WI38 (cell line): ENCODE results near the gene NUP37.
"Not testable (repeated sequence)": the region's sequence is repeated elsewhere in the genome, so short reads cannot be mapped to it uniquely, and the experiment has no call there.

ENCODE experiments used
- H3K4me3 ChIP-seq: 2 replicates; pipeline ENCODE4 v1.5.1; 2011; ENCODE audit warnings: low read depth, mild to moderate bottlenecking, control low read depth, low read length
- CTCF ChIP-seq: IDR thresholded peaks from 2 replicates; pipeline ENCODE4 v1.5.1; 2012; ENCODE audit warnings: low read depth, mild to moderate bottlenecking, control low read depth, low read length

NUP37 gene, protein sequence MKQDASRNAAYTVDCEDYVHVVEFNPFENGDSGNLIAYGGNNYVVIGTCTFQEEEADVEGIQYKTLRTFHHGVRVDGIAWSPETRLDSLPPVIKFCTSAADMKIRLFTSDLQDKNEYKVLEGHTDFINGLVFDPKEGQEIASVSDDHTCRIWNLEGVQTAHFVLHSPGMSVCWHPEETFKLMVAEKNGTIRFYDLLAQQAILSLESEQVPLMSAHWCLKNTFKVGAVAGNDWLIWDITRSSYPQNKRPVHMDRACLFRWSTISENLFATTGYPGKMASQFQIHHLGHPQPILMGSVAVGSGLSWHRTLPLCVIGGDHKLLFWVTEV

DNA sequence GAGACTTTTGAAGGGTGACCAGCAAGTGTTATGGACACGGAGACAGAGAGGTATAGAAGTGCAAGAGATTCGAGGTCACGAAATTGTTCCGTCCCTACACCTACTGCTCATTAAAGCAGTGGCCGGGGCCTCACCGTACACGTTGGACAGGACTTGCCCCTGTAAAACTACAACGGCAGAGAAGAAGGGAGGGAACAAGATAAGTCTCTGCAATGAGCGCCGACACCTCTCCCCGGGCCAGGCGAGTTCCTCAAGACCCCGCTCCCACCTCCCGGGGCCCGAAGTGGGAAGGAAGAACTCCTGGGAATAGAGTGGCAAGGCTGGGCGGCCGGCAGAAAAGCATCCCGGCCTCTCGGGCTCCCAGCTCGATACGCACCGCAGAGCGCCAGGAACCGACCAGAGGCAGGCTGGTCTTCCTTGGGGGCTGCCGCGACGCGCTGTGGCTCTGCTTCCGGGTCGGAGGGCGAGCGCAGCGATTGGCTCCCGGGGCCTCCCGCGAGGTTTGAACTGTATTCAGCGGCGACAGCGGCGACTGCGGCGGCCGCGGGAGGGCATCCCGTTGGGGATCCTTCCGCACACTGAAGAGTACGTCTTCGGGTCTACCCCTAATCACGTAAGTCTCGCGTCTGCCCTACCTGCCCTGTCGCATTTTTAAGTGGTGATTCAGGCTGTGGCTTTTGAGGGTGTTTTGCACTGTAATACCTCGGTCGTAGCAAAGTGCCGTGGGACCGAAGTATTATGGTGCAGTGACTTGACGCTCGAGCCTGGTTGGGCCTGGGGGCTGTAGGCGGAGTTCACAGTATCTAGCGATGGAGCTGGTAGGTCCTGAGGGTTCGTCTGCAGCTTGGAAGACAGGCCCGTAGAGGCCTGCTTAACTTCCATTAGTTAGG lies at the start of gene NUP37, which contains the start of gene PARPBP:
TSS of gene NUP37 (minus strand) at position 441 of the 890 bp plus-strand sequence. CDS start 1,596 bp downstream, outside the sequence.
TSS of gene PARPBP (plus strand) at position 510 of the 890 bp plus-strand sequence. CDS start 3,706 bp downstream, outside the sequence.
- H3K4me3 ChIP-seq = peak within 1 kb of the TSS; percentile 69
- no peak for TF ChIP-seq CTCF

GRCh38 chr12:102167821-102168604 lies 48.1 kb upstream of the NUP37 start:
- no peak for TF ChIP-seq CTCF

GRCh38 chr12:102163383-102163782 lies 43.5 kb upstream of the NUP37 start:
- TF ChIP-seq CTCF = no peak
- no peak overlapping the region for H3K4me3 ChIP-seq

More at GRCh38 chr12:102167821-102168604, 48.1 kb upstream of the NUP37 start:
- no peak overlapping the region for H3K4me3 ChIP-seq

DNA sequence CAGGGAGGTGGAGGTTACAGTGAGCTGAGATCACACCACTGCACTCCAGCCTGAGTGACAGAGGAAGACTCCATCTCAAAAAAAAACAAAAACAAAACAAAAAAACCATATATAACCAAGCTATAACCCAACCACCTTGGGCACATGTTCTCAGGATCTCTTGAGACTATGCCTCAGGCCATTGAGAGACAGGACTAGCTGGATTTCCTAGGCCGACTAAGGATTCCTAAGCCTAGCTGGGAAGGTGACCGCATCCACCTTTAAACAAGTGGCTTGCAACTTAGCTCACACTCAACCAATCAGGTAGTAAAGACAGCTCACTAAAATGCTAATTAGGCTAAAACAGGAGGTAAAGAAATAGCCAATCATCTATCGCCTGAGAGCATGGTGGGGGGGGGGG lies 35.3 kb upstream of the NUP37 start:
- not testable (repeated sequence) for H3K4me3 ChIP-seq

DNA sequence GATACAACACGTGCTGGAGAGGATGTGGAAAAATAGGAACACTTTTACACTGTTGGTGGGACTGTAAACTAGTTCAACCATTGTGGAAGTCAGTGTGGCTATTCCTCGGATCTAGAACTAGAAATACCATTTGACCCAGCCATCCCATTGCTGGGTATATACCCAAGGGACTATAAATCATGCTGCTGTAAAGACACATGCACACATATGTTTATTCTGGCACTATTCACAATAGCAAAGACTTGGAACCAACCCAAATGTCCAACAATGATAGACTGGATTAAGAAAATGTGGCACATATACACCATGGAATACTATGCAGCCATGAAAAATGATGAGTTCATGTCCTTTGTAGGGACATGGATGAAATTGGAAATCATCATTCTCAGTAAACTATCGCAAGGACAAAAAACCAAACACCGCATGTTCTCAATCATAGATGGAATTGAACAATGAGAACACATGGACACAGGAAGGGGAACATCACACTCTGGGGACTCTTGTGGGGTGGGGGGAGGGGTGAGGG lies 27.2 kb upstream of the NUP37 start:
- not testable (repeated sequence) for H3K4me3 ChIP-seq

- H3K4me3 ChIP-seq = no peak overlapping the region
- no peak for TF ChIP-seq CTCF
Measured at GRCh38 chr12:102144221-102144620, 24.3 kb upstream of the NUP37 start.

- not testable (repeated sequence) for H3K4me3 ChIP-seq
Measured at GRCh38 chr12:102142866-102143373, 23.0 kb upstream of the NUP37 start.

DNA sequence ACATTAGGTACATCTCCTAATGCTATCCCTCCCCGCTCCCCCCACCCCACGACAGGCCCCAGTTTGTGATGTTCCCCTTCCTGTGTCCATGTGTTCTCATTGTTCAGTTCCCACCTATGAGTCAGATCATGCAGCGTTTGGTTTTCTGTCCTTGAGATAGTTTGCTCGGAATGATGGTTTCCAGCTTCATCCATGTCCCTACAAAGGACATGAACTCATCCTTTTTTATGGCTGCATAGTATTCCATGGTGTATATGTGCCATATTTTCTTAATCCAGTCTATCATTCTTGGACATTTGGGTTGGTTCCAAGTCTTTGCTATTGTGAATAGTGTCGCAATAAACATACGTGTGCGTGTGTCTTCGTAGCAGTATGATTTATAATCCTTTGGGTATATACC lies 17.7 kb upstream of the NUP37 start:
- H3K4me3 ChIP-seq = not testable (repeated sequence)

DNA sequence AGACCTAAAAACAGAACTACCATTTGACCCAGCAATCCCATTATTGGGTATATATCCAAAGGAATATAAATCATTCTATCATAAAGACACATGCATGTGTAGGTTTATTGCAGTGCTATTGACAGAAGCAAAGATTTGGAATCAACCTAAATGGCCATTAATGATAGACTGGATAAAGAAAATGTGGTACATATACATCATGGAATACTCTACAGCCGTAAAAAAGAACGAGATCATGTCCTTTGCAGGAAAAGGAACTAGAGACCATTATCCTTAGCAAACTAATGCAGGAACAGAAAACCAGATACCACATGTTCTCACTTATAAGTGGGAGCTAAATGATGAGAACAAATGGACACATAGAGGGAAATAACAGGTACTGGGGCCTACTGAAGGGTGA lies 11.5 kb upstream of the NUP37 start:
- not testable (repeated sequence) for H3K4me3 ChIP-seq

- not testable (repeated sequence) for H3K4me3 ChIP-seq
Measured at GRCh38 chr12:102130720-102131119, 10.8 kb upstream of the NUP37 start.

- peak overlapping the region; percentile 69 for H3K4me3 ChIP-seq
Measured at GRCh38 chr12:102121328-102121727, 1.4 kb upstream of the NUP37 start.
